AG08395 (cell line): ENCODE measurements around the gene VPS13C.
"Not testable (repeated sequence)": the region's sequence is repeated elsewhere in the genome, so short reads cannot be mapped to it uniquely, and the experiment has no call there.

Source experiments
- DNase-seq: peaks from one replicate; pipeline ENCODE4 v3.0.0; 2012; ENCODE audit warnings: mixed read lengths, low spot score

Gene VPS13C

DNA sequence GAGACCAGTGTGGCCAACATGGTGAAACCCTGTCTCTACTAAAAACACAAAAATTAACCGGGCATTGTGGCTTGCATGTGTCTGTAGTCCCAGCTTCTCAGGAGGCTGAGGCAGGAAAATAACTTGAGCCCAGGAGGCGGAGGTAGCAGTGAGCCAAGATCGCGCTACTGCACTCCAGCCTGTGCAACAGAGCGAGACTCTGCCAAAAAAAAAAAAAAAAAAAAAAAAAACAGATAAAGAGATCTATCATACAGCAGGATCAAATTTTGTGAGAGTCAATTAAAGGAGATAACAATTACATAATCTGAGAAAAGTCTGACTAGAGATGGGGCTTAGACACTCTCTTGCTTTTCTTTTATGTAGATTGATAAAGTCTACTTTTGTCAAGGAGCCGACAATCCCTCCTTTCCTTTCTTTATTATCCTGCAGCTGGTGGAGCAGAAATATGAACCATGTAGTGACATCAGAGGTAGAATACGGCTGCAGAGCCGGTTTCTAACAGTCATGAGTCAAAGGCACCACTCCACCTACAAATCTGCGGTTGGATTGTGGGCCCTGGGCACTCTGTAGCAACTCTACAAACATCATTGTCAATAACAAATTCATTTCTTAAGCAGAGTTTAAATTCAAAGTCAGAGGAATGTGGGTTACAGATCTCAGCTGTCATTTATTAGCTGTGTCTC is 15.5 kb upstream of the VPS13C start:
- no peak for DNase-seq

DNA sequence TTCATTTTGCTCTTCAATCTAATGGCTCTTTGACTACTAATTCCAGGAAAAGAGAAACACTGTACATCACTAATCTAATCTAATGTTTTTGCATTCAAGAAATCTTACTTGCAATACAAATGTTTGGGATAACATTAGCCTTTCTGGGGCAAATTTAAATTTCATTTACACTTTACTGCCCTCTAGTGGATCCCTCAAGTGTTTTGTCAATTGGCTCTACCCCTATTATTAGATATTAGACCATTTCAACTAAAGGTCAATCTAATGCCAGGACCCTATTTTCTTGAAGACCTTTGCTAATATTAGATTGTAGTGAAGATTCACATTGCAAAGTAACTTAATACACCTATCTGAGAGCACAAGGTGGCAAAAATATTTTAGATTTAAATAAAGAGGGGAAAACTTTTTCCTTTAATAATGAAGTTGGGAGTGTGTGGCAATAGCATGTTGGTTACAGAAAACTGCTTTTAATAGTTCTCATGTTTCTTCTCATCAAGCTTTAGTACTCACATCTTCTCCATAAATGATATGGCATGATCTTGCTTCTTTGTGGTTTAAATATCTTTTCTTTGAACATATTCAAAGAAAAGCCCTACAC is 11.6 kb upstream of the VPS13C start:
- DNase-seq: peak; percentile 37

DNA sequence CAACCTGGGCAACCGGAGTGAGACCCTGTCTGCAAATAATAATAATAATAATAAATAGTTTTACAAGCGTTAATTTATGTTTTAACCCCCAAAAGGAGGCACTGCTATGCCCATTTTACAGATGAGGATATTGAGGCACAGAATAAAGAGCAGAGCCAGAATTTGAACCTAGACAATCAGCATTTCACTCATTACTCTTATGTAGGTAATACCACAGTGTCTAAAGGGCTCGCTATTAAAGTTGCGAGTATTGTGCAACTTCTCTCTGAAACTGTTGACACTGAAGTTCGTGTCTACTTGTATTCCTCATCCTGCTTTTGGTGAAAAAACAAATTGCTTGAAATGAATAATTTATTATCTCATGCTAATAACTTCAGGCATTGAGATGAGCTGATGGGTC is 9.3 kb upstream of the VPS13C start:
- no peak for DNase-seq

DNA sequence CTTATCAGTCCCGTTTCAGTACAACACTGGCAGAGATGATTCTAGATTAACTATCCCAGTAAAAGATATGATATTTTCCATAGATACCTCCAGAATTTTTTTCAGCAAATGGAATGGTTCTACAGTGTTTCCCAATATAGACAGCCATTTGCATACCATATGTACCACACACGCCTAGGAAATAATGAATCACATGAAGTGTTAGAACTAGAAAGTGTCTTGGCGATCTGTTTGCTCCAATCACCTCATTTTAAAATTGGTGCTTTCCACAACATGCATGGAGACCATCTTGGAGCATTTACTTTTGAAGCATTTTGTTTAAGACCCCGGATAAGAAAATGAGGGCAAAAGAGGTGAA is 8.5 kb upstream of the VPS13C start:
- DNase-seq: no peak

DNA sequence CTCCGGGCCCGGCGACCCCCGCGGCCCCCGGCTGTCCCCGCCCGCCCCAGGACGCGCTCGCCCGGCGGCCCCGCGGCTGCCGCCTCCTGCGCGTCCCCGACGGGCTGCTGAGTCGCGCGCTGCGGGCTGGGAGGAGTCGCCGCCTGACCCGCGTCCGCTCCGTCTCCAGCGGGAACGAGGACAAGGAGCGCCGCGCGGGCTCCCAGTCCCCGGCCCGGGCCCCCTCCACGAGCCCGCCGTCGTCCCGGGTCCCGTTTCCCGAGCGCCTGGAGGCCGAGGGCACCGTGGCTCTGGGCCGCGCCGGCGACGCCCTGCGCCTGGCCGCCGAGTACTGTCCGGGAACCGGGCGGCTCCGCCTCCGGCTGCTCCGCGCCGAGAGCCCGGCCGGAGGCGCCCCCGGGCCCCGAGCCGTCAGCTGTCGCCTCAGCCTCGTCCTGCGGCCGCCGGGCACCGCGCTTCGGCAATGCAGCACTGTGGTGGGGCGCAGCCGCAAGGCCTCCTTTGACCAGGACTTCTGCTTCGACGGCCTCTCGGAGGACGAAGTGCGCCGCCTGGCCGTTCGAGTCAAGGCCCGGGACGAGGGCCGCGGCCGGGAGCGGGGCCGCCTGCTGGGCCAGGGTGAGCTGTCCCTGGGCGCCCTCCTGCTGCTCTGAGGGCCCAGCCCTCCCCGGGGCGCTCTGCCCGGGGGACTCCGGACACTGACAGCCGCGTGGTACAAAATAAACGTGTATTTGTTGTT is 8.0 kb upstream of the VPS13C start:
- DNase-seq: no peak

DNA sequence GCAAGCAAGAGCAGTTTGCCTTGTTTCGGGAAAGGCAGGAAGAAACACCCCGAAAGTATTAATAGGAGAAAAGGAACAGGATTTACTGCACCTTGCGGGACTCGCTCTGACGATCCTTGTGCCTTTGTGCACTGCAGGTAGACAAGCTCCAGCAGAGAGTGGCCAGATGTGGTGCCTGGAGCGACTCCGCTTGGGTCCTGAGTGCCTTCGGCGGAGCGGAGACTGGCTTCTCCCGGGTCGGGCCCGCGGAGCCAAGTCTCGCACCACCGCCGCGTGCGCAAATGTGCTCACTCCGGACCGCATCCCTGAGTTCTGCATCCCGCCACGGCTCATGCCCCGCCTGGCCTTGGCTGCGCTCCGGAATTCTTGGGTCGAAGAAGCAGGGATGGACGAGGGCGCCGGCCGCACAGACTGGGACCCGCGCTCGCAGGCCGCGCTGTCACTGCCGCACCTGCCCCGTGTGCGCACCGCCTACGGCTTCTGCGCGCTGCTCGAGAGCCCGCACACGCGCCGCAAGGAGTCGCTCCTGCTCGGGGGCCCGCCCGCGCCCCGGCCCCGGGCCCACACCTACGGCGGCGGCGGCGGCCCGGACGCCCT is 7.3 kb upstream of the VPS13C start:
- DNase-seq: no peak

DNA sequence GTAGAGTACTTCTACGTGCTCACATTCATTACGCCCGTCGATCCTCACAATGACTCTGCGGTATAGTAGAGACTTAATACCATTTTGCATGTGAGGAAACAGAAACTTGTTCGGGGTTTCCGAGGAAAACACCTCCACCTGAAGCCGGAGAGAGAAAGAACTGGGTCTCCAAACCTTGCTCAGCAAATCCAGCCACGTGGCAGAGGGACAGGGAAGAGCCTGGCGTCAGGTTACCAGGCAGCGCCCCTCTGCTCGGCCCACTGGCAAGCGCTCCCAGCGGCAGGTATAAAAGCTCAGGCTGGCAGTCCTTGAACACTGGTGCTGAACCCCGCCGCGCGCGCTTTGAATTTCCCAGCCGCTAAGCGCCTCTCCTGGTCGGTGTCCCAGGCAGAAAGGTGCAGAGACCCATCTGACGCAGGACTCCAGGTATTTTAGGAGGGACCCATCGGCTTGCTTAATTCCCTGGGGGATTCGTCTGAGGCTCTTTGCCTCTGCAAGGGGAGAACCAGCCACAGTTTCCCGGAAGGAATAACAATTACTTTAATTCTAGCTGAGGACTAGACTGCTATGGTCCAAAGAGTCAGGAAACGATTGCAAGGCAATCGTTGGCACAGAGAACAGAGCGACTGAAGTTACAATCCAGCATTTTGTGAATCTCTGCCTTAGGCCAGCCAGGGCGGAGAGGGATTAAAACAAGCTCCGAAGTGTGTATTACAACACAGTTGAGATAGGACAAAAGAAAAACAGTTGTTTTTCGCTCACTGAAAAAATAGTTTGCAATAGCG is 6.6 kb upstream of the VPS13C start, which contains the start of gene C2CD4A:
C2CD4A (plus strand) TSS at position 315 of the 785 bp plus-strand sequence. CDS start 637 bp downstream, outside the sequence.
- no peak for DNase-seq

DNA sequence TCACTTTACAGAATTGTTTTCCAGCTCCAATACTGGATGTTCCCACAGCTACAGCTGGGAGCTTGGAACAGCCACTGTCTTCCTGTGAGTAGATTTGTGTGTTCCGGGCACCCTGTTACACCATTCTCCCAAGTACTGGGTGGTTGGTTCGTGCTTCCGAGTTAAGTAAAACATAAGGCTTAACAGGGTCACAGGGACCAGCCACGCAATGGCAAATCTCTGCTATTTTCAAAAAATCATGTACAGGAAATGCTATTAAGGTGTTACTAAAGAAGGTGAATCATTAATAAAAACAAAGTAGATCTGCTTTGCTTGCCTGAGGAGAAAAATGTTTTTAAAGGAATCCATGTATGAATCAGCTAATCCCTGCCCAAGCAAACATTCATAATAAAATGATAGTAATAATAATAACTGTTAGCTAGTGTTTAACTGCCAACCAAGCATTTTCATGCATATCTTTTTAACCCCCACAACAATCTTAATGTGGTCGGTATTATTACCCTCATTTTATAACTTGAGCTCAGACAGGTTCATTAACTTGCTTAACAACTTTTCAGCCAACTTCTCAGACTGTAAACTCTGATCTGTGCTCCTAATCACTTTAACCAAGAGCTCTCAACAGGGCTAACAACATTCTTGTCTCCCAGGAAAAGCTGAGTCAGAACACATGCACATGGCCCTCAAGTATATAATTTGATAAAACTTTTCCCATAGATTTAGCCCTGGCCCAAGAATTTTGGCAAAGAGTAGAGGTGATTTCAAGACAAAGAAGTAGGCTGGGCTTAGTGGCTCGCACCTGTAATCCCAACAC is 3.8 kb upstream of the VPS13C start:
- DNase-seq: no peak

DNA sequence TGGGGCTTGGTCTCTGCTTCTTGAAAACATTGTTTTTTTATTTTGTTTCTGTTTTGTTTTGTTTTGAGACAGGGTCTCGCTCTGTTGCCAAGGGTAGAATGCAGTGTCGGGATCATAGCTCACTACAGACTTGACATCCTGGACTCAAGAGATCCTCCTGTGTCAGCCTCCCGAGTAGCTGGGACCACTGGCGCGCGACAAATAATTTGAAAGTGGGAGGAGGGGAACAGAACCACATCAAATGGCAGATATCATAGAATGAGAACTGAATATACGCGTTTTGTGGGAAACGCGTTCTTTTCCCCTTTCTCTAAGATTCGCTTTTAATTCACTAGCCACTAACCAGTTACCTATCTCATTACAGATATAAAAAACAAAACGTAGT is 641 bp upstream of the VPS13C start:
- DNase-seq: no peak

DNA sequence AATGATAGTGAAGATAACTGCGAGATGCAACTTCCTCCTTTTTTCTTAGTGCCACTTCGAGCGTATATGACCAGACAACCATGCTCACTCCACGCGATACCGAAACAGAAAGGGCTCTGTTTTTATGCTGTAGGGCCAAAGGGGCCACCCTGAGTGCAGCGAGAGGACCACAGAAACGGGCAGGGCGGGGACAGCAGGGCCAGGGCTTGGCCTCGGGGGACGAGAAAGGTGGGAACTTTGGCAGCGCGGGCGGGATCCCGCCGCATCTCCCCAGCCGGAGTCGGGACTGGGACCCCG is 483 bp downstream of the VPS13C start:
- peak; percentile 48 for DNase-seq

DNA sequence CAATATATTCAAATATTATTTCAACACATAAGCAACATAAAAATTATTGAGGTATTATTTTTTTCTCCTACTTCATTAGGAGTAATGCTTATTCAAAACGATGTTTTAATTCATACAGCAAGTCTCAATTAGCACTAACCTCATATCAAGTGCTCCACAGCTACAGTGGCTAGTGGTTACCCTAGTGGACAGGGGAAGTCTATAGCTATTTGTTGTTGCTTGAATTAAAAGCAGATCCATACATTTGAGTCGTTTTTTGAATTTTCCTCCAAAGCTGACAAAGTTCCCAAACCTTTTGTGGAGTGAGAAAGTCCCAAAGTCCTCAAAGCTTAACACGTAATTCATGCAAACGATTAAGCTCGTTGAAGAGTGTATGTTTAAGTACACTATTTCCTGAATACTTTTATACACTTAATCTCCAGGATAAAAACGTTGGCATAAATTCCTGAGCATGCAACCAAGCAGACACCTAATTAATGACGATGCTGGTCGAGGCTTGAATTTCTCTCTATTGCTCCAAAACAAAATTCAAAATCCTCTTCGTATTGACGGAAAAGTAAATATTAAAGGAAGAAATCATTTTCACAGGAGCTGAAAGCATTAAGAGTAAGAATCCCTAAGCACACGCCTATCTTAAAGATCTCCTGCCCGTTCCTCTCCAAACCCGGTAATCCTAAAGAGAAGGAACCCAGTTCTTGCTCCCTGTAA is 985 bp downstream of the VPS13C start:
- peak; percentile 17 for DNase-seq

DNA sequence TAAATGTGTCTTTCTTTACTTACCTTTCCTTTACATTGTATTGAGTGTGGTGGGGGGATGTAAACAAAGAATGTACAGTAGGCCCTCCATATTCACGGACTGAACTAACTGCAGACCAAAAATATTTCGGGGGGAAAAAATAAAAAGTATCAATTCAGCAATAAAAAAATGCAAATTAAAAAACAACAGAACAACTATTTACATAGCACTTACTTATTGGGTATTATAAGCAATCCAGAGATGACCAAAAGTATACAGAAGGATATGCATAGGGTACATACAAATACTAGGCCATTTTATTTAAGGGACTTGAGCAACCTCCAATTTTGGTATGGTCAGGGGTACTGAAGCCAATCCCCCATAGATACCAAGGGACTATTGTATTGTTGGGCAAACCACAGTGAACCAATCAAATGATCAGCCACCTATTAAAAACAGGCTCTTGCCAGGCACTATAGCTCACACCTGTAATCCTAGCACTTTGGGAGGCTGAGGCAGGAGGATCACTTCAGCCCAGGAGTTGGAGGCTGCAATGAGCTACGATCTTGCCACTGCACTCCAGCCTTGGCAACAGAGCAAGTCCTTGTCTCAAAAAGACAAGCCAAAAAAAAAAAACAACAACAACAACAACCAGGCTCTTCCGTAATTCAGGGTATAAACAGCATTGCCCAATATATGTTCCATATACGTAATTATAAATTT is 1.8 kb downstream of the VPS13C start:
- DNase-seq: no peak

DNA sequence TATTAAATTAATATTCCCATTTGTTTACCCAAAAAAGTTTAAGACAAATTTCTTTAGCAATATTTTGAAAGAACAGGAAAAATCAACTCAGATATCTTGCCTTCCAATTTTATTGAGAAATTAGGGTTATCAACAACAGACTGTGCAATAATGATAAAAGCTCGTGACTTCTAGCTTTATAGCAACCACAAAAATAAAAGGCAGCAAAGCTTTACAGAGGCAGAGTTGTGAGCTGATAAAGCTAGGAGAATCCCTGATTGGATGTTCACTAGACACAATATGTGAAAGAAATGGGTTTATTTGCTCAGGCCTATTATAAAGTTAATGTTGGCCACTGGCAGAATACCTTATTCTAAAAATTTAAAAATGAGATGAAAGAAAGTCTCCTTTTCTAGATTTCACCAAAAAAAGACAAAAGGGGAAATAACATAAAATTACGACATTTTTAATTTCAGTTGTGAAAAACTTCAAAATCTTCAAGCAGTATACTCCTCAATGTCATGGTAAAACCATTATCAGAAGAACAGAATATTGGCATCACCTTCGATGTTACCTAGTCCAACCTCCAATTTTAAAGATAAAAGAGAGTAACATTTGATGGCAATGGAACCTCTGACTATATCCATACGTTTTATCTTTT is 2.8 kb downstream of the VPS13C start:
- DNase-seq: no peak

DNA sequence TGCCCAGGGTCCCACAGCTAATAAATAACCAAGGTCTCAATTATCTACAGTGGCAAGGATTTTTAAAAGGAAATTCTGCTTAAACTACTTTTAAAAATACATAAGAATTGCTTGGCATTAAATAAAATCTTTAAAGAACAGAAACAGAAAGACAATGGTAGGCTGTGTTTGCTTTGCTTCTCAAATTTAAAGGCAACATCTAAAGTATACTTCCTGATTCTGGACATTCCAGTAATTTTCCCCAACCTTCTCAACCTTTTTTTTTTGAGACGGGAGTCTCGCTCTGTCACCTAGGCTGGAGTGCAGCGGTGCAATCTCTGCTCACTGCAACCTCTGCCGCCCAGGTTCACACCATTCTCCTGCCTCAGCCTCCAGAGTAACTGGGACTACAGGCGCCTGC is 5.3 kb downstream of the VPS13C start:
- DNase-seq: no peak

DNA sequence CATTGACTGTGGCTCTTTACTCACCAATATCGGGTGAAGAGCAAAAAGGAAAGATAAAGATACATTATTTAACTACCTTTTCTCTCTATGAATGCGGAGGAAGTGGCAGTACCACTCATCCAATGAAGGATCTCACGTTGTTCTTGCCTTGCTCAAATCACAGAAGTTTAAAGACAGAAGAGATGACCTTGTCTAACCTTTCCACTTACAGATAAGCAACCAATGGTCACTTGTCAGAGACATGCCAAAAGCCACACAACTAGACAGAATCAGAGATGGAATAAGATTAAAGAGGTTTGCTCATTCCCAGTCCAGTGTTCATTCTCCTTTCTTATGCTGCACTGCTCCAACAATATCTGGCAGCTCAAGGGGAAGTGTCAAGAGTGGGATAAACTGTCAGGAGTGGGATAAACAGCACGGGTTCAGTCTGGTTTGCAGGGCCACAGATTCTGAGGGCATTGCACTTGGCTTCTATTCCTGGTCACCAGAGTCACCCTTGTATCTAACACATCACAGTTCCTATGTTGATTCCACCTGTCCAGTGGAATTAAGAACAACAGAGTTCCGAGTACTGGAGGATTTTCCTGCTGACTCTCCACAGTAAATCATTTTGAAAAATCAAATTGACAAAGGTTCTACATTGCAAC is 6.7 kb downstream of the VPS13C start:
- DNase-seq: no peak

DNA sequence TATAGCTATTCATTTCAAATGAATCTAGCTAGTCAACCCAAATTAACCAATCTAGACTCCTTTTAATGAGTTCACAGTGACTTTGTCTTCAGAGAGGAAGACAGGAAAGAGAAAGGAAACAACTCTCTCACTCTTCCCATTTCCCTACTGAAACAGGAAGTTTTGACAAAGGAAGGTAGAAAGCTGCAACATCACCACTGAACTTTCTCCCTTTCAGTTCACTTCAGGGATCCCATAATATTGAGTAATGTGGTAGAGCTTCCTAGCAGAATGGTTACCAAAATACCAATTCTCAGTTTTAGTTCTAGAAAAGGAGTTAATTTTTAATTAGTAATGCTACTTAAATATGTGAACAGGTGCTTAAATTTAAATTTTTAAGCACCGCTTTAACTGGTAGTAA is 7.5 kb downstream of the VPS13C start:
- no peak for DNase-seq

DNA sequence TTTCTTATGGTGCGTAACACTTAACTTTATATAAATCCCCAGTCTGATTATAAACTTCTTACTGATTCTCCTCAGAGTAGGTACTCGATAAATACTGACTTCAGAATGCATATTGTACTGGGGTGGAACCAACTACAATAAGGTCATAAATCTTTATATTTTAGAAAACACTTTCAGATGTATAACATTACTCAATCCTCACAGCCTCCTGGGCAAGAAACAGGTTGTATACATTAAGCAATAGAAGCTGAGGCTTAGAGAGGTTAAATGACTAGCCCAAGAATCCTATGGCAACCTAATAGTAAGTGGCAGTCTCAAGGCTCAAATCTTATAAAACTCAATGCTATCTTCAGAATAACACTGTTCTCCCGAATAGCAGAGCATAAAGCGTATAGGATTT is 9.1 kb downstream of the VPS13C start:
- no peak for DNase-seq

DNA sequence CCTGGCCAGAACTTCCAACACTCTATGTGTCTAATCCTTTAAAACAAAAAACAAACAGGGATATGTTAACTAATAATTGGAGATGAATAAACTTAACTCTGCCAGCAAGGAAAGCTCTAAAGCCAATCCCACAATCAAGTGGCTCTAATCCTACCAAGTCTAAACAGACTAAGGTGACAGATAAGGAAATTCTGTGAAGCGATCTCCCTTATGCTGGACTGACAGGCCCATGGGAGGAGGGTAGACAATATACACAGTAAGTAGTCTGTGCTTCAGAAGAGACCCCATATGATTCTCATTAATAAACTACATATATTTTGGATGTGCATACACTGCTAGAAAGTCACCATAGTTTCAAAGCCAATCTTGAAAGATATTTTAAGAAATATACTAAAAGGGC is 10.1 kb downstream of the VPS13C start:
- no peak for DNase-seq

DNA sequence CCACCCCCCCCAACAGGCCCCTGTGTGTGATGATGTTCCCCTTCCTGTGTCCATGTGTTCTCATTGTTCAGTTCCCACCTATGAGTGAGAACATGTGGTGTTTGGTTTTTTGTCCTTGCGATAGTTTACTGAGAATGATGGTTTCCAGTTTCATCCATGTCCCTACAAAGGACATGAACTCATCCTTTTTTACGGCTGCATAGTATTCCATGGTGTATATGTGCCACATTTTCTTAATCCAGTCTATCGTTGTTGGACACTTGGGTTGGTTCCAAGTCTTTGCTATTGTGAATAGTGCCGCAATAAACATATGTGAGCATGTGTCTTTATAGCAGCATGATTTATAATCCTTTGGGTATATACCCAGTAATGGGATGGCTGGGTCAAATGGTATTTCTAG is 12.0 kb downstream of the VPS13C start:
- not testable (repeated sequence) for DNase-seq
